Skin epidermis (tissue), 12 donors: ENCODE data around the gene RHOA.
"Not testable (repeated sequence)": the region's sequence is repeated elsewhere in the genome, so short reads cannot be mapped to it uniquely, and the experiment has no call there.

Experiments
- H3K27ac ChIP-seq, 21 experiments: fragments of 200-600 bp; sonication (generic) in 11 of 21; one replicate each; pipeline ENCODE4 v1.5.0; 2020; ENCODE audit warnings: mild to moderate bottlenecking in 3 of 21, inconsistent platforms in 2 of 21, moderate library complexity in 2 of 21
- H3K4me3 ChIP-seq, 7 experiments: fragments of 200-600 bp; sonication (generic) in 2 of 7; one replicate each; pipeline ENCODE4 v1.5.0; 2020; ENCODE audit warnings: inconsistent platforms in 2 of 7, mild to moderate bottlenecking in 2 of 7, moderate library complexity in 1 of 7

The RHOA gene

GRCh38 chr3:49339941-49340800 lies 71.6 kb downstream of the RHOA start, which contains the start of gene USP4:
Gene USP4, minus strand, starts transcription at chr3:49340053. Its CDS starts 29 bp downstream, at chr3:49340024.
- H3K27ac ChIP-seq = peak within 1 kb of the TSS; percentile 78 to 99 (median 95)
- H3K4me3 ChIP-seq = peak within 1 kb of the TSS; percentile 65 to 96 (median 85)

- Histone ChIP-seq H3K27ac (peak overlapping the region; percentile 78 to 99 (median 95)), H3K4me3 (peak overlapping the region; percentile 65 to 96 (median 85))
Observed at GRCh38 chr3:49339581-49339940, 72.2 kb downstream of the RHOA start.

DNA sequence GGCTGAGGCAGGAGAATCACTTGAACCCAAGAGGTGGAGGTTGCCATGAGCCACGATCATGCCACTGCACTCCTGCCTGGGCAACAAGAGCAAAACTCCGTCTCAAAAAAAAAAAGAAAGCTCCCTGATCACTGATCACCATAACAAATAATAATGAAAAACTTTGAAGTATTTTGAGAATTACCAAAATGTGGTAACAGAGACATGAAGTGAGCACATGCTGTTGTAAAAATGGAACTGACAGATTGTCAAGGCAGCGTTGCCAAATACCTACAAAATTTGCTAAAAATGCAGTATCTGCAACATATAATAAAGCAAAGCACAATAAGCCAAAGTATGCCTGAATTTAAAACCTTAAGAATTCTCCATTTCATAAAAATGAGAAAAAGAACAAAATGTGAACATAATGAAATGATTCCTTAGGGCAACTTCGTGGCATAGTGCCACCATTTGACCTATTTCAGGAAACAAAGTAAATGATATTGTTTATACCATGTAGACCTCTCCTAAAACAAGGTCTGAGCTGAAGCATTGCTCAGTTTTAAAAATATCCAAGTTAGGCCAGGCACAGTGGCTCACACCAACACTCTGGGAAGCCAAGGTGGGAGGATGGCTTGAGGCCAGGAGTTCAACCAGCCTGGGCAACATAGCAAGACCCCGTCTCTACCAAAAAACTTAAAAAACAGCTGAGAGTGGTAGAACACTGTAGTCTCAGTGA lies 77.7 kb downstream of the RHOA start:
- Histone ChIP-seq H3K4me3 (no peak overlapping the region), H3K27ac (peak overlapping the region in 1 of 21 experiments; percentile 11)

DNA sequence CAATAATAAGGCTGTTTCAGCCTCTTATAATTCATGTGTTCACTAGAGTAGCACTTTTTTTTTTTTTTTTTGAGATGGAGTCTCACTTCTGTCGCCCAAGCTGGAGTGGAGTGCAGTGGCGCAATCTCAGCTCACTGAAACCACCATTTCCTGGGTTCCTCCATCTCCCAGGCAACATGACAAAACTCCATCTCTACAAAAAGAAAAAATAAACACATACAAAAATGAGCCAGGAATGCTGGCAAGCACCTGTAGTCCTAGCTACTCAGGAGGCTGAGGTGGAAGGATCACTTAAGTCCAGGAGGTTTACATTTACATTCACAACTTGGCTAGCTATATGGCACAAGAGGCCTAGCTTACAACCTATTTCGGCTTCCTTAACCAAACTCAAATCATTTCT lies 78.7 kb downstream of the RHOA start:
- H3K4me3 ChIP-seq = no peak overlapping the region
- no peak overlapping the region for H3K27ac ChIP-seq

DNA sequence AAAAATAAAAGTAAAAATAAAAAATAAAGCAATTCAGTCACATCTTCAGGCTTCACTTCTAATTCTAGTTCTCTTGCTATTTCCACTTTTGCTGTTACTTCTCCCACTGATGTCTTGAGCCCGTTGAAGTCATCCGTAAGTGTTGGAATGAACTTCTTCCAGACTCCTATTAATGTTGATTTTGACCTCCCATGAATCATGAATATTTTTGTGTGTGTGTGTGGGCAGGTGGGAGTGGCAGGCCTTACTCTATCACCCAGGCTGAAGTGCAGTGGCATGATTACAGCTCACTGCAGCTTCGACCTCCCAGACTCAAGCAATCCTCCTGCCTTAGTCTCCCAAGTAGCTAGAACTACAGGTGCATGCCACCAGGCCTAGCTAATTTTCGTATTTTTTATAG lies 82.6 kb downstream of the RHOA start:
- Histone ChIP-seq H3K4me3 (no peak overlapping the region), H3K27ac (no peak overlapping the region)

- H3K4me3 ChIP-seq, H3K27ac ChIP-seq: not testable (repeated sequence)
Observed at GRCh38 chr3:49328350-49328749, 83.4 kb downstream of the RHOA start.

- Histone ChIP-seq H3K4me3 (no peak overlapping the region), H3K27ac (no peak overlapping the region)
Observed at GRCh38 chr3:49327485-49327884, 84.3 kb downstream of the RHOA start.

- Histone ChIP-seq H3K27ac (no peak overlapping the region), H3K4me3 (no peak overlapping the region)
Observed at GRCh38 chr3:49324768-49325167, 87.0 kb downstream of the RHOA start.

DNA sequence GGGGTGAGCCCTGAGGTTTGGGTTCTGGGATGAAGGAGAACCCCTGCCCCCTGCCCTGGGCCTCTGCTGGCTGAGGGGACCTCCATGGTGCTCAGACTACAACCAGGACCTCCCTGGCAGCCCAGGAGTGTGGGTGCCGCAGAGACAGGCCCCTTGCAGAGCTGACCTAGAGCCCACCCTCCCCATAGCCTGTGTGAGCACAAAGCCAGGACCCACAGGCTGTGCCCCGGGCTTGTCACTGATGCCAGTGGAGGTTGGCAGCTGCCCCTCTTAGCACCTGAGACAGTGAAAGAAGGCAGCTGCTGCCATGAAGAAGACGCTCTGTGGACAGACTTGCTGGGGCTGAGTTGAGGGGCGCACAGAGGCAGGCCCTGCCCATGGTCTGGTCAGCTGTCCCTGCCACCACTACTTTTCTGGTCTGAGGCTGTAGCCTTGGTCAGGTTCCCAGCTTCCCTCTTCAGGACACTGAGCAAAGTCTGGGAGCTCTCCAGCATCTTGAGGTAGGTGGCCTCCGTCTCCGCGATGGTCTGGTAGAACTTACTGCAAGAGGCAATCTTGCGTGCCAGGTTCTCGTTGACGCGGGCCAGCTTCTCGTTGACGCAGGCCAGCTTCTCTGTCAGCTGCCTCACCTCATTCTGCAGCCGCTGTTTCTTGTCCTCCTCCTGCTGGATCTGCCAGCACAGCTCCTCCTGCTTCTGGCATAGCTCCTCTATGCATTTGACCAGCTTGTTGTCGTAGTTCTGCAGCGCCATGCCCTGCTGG lies 94.9 kb downstream of the RHOA start:
- no peak overlapping the region for H3K4me3 ChIP-seq
- no peak overlapping the region for H3K27ac ChIP-seq

GRCh38 chr3:49313896-49314688 lies 97.7 kb downstream of the RHOA start:
- H3K4me3 ChIP-seq = no peak overlapping the region
- no peak overlapping the region for H3K27ac ChIP-seq

DNA sequence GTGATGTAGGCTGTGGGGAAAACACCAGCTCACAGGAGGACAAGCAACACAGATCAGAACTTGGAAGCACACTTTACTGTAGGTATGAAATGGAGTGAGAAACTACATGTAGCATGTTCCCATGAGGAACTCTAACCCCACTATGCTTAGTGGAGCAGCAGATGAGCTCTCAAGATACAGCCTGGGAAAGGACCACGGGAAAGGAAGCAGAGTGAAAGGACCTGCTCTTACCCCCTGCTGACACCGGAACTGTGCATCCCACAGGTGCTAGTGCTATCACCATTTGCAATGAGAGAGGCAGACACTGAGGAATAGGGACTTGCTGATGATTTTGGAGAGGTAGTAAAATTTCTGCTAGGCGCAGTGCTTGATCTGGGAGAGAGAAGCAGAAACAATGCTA lies 100.5 kb downstream of the RHOA start:
- no peak overlapping the region for H3K4me3 ChIP-seq
- no peak overlapping the region for H3K27ac ChIP-seq

DNA sequence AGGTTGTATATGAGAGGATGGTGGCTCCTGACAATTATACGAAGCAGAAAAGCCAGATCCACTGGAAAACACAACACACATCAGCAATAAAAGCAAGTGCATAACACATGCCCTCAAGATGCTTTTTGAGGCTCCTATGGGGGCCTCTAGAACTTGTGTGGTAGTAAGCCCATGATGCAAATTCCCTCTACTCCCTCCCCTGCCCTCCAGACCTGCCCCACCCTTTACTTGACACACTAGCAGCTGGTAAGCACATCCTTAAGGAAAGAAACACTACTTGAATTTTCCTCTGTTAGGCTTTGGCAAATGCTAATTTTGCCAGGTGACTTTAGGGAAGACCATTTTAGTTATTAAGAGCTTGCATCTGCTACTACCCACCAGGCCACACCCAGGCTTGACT lies 101.1 kb downstream of the RHOA start:
- Histone ChIP-seq H3K4me3 (no peak overlapping the region), H3K27ac (no peak overlapping the region)
